ENCODE results near the gene SACM1L. TPM values are rescaled to one million over a fixed set of nuclear protein-coding genes. Genes with fewer than 3 reads are reported as not detected.

The SACM1L gene
- total and polyA plus RNA-seq, 2 of the 8 experiments (the other 6 are each of a cell fraction or from before 2014, with no cell fraction given): 20.1 to 61.0 TPM

DNA sequence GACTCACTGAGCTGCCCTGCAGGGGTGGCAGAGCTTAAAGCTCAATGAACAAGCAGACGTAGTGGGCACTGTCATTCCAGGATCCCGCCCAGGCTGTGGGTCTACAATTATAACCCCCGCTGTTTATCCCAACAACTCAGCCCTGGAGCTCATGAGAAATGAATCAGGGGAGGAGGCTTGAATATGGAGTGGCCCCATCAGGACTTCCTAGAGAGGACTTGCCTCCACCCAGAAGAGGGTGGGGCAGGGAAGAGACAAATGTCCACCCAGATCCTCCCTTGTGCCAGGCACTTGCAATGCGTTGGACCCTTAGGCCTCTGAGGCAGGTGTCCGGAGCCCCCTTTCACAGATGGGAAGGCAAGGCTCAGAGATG is 74.1 kb downstream of the SACM1L start (continued):
- TF ChIP-seq, protein P1, sequence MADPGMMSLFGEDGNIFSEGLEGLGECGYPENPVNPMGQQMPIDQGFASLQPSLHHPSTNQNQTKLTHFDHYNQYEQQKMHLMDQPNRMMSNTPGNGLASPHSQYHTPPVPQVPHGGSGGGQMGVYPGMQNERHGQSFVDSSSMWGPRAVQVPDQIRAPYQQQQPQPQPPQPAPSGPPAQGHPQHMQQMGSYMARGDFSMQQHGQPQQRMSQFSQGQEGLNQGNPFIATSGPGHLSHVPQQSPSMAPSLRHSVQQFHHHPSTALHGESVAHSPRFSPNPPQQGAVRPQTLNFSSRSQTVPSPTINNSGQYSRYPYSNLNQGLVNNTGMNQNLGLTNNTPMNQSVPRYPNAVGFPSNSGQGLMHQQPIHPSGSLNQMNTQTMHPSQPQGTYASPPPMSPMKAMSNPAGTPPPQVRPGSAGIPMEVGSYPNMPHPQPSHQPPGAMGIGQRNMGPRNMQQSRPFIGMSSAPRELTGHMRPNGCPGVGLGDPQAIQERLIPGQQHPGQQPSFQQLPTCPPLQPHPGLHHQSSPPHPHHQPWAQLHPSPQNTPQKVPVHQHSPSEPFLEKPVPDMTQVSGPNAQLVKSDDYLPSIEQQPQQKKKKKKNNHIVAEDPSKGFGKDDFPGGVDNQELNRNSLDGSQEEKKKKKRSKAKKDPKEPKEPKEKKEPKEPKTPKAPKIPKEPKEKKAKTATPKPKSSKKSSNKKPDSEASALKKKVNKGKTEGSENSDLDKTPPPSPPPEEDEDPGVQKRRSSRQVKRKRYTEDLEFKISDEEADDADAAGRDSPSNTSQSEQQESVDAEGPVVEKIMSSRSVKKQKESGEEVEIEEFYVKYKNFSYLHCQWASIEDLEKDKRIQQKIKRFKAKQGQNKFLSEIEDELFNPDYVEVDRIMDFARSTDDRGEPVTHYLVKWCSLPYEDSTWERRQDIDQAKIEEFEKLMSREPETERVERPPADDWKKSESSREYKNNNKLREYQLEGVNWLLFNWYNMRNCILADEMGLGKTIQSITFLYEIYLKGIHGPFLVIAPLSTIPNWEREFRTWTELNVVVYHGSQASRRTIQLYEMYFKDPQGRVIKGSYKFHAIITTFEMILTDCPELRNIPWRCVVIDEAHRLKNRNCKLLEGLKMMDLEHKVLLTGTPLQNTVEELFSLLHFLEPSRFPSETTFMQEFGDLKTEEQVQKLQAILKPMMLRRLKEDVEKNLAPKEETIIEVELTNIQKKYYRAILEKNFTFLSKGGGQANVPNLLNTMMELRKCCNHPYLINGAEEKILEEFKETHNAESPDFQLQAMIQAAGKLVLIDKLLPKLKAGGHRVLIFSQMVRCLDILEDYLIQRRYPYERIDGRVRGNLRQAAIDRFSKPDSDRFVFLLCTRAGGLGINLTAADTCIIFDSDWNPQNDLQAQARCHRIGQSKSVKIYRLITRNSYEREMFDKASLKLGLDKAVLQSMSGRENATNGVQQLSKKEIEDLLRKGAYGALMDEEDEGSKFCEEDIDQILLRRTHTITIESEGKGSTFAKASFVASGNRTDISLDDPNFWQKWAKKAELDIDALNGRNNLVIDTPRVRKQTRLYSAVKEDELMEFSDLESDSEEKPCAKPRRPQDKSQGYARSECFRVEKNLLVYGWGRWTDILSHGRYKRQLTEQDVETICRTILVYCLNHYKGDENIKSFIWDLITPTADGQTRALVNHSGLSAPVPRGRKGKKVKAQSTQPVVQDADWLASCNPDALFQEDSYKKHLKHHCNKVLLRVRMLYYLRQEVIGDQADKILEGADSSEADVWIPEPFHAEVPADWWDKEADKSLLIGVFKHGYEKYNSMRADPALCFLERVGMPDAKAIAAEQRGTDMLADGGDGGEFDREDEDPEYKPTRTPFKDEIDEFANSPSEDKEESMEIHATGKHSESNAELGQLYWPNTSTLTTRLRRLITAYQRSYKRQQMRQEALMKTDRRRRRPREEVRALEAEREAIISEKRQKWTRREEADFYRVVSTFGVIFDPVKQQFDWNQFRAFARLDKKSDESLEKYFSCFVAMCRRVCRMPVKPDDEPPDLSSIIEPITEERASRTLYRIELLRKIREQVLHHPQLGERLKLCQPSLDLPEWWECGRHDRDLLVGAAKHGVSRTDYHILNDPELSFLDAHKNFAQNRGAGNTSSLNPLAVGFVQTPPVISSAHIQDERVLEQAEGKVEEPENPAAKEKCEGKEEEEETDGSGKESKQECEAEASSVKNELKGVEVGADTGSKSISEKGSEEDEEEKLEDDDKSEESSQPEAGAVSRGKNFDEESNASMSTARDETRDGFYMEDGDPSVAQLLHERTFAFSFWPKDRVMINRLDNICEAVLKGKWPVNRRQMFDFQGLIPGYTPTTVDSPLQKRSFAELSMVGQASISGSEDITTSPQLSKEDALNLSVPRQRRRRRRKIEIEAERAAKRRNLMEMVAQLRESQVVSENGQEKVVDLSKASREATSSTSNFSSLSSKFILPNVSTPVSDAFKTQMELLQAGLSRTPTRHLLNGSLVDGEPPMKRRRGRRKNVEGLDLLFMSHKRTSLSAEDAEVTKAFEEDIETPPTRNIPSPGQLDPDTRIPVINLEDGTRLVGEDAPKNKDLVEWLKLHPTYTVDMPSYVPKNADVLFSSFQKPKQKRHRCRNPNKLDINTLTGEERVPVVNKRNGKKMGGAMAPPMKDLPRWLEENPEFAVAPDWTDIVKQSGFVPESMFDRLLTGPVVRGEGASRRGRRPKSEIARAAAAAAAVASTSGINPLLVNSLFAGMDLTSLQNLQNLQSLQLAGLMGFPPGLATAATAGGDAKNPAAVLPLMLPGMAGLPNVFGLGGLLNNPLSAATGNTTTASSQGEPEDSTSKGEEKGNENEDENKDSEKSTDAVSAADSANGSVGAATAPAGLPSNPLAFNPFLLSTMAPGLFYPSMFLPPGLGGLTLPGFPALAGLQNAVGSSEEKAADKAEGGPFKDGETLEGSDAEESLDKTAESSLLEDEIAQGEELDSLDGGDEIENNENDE (IDR thresholded peaks at IDR 0.05; ENCODE audit: insufficient replicate concordance, low read length): no peak
- no peak for TF ChIP-seq NRF1 (IDR thresholded peaks at IDR 0.05; ENCODE audit: low read depth, low read length)
- TF ChIP-seq JUN (IDR thresholded peaks at IDR 0.05; ENCODE audit: low read depth, low read length): no peak
- TF ChIP-seq FOSL1 (IDR thresholded peaks at IDR 0.05; ENCODE audit: insufficient read depth, low read depth, low read length): no peak
- no peak for TF ChIP-seq SRF (IDR thresholded peaks at IDR 0.05; ENCODE audit: low read depth, low read length)
- TF ChIP-seq YY1 (IDR thresholded peaks at IDR 0.05; ENCODE audit: low read depth, low read length): no peak
- TF ChIP-seq GTF2F1 (IDR thresholded peaks at IDR 0.05; ENCODE audit: borderline replicate concordance, low read depth, low read length): no peak
- no peak for TF ChIP-seq CHD1 (IDR thresholded peaks at IDR 0.05; ENCODE audit: low read depth, low read length)
- no peak for TF ChIP-seq BACH1 (IDR thresholded peaks at IDR 0.05; ENCODE audit: low read length)

Data from H1 (cell line).